Ishikawa (cell line): ENCODE data around the gene YY2.

Experiments
- CEBPB ChIP-seq: IDR thresholded peaks from 2 replicates; pipeline ENCODE4 v1.6.1; 2012
- CREB1 ChIP-seq: IDR thresholded peaks from 2 replicates; pipeline ENCODE4 v1.6.1; 2012; ENCODE audit warnings: low read depth
- EGR1 ChIP-seq: IDR thresholded peaks from 2 replicates; pipeline ENCODE4 v1.6.1; 2012
- EP300 ChIP-seq: IDR thresholded peaks from 2 replicates; pipeline ENCODE4 v1.6.1; 2012; ENCODE audit warnings: borderline replicate concordance
- FOXM1 ChIP-seq: IDR thresholded peaks from 2 replicates; pipeline ENCODE4 v1.6.1; 2012; ENCODE audit warnings: low read depth, borderline replicate concordance
- MAX ChIP-seq: IDR thresholded peaks from 2 replicates; pipeline ENCODE4 v1.6.1; 2012
- NFIC ChIP-seq: IDR thresholded peaks from 2 replicates; pipeline ENCODE4 v1.6.1; 2012
- RAD21 ChIP-seq: IDR thresholded peaks from 2 replicates; pipeline ENCODE4 v1.6.1; 2012; ENCODE audit warnings: low read depth
- REST ChIP-seq: IDR thresholded peaks from 2 replicates; pipeline ENCODE4 v1.6.1; 2012; ENCODE audit warnings: low read depth, mild to moderate bottlenecking
- TCF12 ChIP-seq: IDR thresholded peaks from 2 replicates; pipeline ENCODE4 v1.6.1; 2012; ENCODE audit warnings: low read depth
- TEAD4 ChIP-seq: IDR thresholded peaks from 2 replicates; pipeline ENCODE4 v1.6.1; 2012
- USF1 ChIP-seq: IDR thresholded peaks from 2 replicates; pipeline ENCODE4 v1.6.1; 2012
- YY1 ChIP-seq: IDR thresholded peaks from 2 replicates; pipeline ENCODE4 v1.6.1; 2012; ENCODE audit warnings: low read depth
- ZBTB7A ChIP-seq: IDR thresholded peaks from 2 replicates; pipeline ENCODE4 v1.6.1; 2012; ENCODE audit warnings: low read depth

GRCh38 chrX:21855937-21856415 lies at the start of gene YY2:
- TF ChIP-seq REST, result no peak
- TF ChIP-seq EP300, result no peak
- no peak for TF ChIP-seq TEAD4
- TF ChIP-seq NFIC, result no peak
- TF ChIP-seq CREB1, result no peak
- TF ChIP-seq FOXM1, result no peak
- TF ChIP-seq RAD21, result no peak
- no peak for TF ChIP-seq ZBTB7A
- TF ChIP-seq YY1, result no peak
- no peak for TF ChIP-seq EGR1
- TF ChIP-seq MAX, result no peak
- no peak for TF ChIP-seq USF1
- TF ChIP-seq TCF12, result no peak
- TF ChIP-seq CEBPB, result no peak
